Activated CD8-positive, alpha-beta memory T cell treated with anti-CD3 and anti-CD28 coated beads for 24 hours (primary cell): Measurements from ENCODE around the gene PNMA5.

Source experiments
- DNase-seq: peaks from one replicate; pipeline ENCODE4 v3.0.0-alpha.2; 2020

Gene PNMA5

GRCh38 chrX:152958524-152959465 is 35.1 kb downstream of the PNMA5 start:
- peak; percentile 99 for DNase-seq

GRCh38 chrX:152958047-152958446 is 35.9 kb downstream of the PNMA5 start:
- DNase-seq, result no peak

DNA sequence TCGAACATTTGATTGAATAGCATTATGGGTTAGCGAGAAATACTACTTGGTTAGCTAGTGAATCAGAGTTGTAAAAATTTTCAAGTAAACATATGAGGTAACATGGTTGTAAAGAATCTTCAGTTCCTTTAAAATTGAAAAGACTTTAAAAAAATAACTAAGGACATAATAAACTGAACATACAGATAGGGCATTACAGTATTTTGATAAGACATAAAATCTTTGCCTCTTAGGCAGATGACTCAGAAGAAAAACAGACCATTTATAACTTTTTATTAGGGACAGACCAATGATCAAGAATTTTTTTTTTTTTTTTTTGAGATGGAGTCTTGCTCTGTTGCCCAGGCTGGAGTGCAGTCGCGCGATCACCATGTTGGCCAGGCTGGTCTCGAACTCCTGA is 43.1 kb downstream of the PNMA5 start:
- DNase-seq, result no peak

DNA sequence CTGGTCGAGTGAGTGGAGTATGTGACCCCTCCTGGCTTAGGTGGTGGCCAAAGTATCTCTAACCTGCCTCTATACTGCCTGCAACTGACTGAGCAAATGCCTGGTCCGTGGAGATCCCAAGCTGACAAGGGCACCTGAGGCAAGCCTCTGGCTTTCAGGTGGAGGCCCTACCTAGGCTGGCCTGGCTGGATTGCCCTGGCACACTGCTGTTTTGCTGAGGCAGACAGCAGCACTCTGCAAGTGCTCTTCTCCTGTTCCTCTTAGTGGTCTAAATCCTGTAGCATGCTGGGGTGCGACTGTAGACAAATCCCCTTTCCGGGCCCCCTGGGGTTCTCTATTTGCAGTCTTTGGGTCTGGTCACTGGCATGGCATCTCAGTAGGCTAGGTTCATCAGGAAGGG is 44.8 kb downstream of the PNMA5 start:
- no peak for DNase-seq

GRCh38 chrX:152946681-152947080 is 47.2 kb downstream of the PNMA5 start:
- no peak for DNase-seq

- DNase-seq, result no peak
Measured at GRCh38 chrX:152945021-152945979, 48.6 kb downstream of the PNMA5 start.

- no peak for DNase-seq
Measured at GRCh38 chrX:152943826-152944225, 50.1 kb downstream of the PNMA5 start.

DNA sequence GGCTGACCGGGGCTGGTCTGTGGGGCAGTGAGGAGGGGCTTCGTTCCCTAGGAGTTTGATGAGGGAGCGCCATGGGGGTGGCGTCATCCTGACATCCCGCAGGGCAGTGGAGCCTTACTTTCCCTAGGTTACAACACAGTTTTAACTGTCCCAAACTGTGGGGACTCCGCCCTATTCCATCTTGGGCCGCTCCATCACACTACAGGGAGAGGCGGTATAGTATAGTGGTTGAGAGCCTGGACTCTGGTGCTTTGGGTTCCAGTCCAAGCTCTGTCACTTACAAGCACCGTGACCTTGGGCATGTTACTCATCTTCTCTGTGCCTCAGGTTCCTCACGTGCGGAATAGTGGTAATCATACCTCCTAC is 51.9 kb downstream of the PNMA5 start:
- DNase-seq, result no peak

GRCh38 chrX:152941328-152942076 is 52.4 kb downstream of the PNMA5 start:
- peak; percentile 95 for DNase-seq
